Measurements from ENCODE around the gene PLAC1. TPM values are rescaled to one million over a fixed set of nuclear protein-coding genes. Genes with fewer than 3 reads are reported as not detected.

PLAC1 gene
- total and polyA plus RNA-seq, 8 donors = 0.07 TPM; not detected in 7

- no peak overlapping the region for H3K27ac ChIP-seq
- no peaks in the 10 kb centered on the region for H3K36me3 ChIP-seq
- TF ChIP-seq CTCF (IDR thresholded peaks at IDR 0.05) = no peak
- peak in 1 of 4 donors; percentile 26 for ATAC-seq
- WGBS, 2 donors = 44 to 62% methylated on average over 9 of the region's 9 CpGs
- H3K27me3 ChIP-seq = peaks cover 0 to 9% (median 1%) of the 10 kb centered on the region in 4 donors
- no peak for DNase-seq
- FAIRE-seq = no peak
- intact Hi-C loops (cut with DNase I) = no loop called here
- no peak overlapping the region for H3K4me3 ChIP-seq
- H3K4me1 ChIP-seq = no peaks in the 10 kb centered on the region
- no peaks in the 10 kb centered on the region for H3K9me3 ChIP-seq
Observed at GRCh38 chrX:134631426-134632346, 26.6 kb downstream of the PLAC1 start.

GRCh38 chrX:134628663-134629062 lies 29.6 kb downstream of the PLAC1 start:
- no peak for TF ChIP-seq CTCF (IDR thresholded peaks at IDR 0.05)
- ATAC-seq = no peak
- no peak overlapping the region for H3K4me3 ChIP-seq
- H3K27ac ChIP-seq = no peak overlapping the region
- no peaks in the 10 kb centered on the region for H3K9me3 ChIP-seq
- intact Hi-C loops (cut with DNase I) = no loop called here
- H3K27me3 ChIP-seq = peaks cover 0 to 11% (median 0%) of the 10 kb centered on the region in 4 donors
- no peak for FAIRE-seq
- DNase-seq = no peak
- no peaks in the 10 kb centered on the region for H3K4me1 ChIP-seq
- 100% methylated on average over 1 of the region's 1 CpG for WGBS, 2 donors
- no peaks in the 10 kb centered on the region for H3K36me3 ChIP-seq

- Histone ChIP-seq H3K9me3 (no peaks in the 10 kb centered on the region), H3K27ac (no peak overlapping the region), H3K4me3 (no peak overlapping the region), H3K27me3 (peaks cover 0 to 6% (median 0%) of the 10 kb centered on the region in 4 donors), H3K4me1 (no peaks in the 10 kb centered on the region), H3K36me3 (no peaks in the 10 kb centered on the region)
- FAIRE-seq = no peak
- no peak for ATAC-seq
- no peak for DNase-seq
- no peak for TF ChIP-seq CTCF (IDR thresholded peaks at IDR 0.05)
- intact Hi-C loops (cut with DNase I) = no loop called here
Observed at GRCh38 chrX:134626434-134626833, 31.8 kb downstream of the PLAC1 start.

DNA sequence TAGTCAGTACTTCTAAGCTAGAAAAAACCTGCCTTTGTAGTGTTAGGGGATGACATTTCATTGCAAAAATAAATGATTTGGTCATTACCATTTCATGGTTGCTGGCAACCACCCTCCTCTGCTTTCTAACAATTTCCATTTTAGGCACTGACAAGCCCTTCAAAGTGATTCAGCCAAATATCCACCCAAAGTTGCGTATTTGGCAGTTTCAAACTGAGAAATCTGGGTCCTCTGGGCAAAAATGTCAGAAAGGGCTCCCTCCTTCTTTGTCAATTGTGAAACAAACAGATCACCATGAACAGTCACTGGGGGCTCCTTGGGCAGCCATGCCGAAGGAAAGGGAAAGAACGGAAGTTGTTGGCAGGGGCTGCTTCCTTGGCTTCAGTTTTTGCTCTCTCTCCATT lies 33.0 kb downstream of the PLAC1 start:
- Histone ChIP-seq H3K9me3 (no peaks in the 10 kb centered on the region), H3K27me3 (peaks cover 0 to 6% (median 0%) of the 10 kb centered on the region in 4 donors), H3K36me3 (no peaks in the 10 kb centered on the region), H3K27ac (no peak overlapping the region), H3K4me3 (no peak overlapping the region), H3K4me1 (no peaks in the 10 kb centered on the region)
- DNase-seq (no peak), FAIRE-seq (no peak), ATAC-seq (no peak)
- intact Hi-C loops (cut with DNase I) = no loop called here
- no peak for TF ChIP-seq CTCF (IDR thresholded peaks at IDR 0.05)
- 69 to 82% methylated on average over 3 of the region's 3 CpGs for WGBS, 2 donors

- FAIRE-seq = no peak
Observed at GRCh38 chrX:134624046-134624430, 34.2 kb downstream of the PLAC1 start.

More at GRCh38 chrX:134624046-134624430, 34.2 kb downstream of the PLAC1 start:
- Histone ChIP-seq H3K4me1 (no peaks in the 10 kb centered on the region), H3K36me3 (no peaks in the 10 kb centered on the region), H3K27me3 (peaks cover 0 to 6% (median 0%) of the 10 kb centered on the region in 4 donors), H3K9me3 (no peaks in the 10 kb centered on the region), H3K4me3 (no peak overlapping the region), H3K27ac (no peak overlapping the region)
- 53 to 61% methylated on average over 3 of the region's 3 CpGs for WGBS, 2 donors
- DNase-seq = no peak
- intact Hi-C loops (cut with DNase I) = no loop called here
- ATAC-seq = no peak
- no peak for TF ChIP-seq CTCF (IDR thresholded peaks at IDR 0.05)
